ENCODE data around the gene APOC1. TPM values are rescaled to one million over a fixed set of nuclear protein-coding genes. Genes with fewer than 3 reads are reported as not detected.
"Not testable (repeated sequence)": the region's sequence is repeated elsewhere in the genome, so short reads cannot be mapped to it uniquely, and the experiment has no call there.

APOC1 gene
- polyA plus RNA-seq, 1 of the 3 experiments (the other 2 are of a cell fraction) = 2.7 TPM

DNA sequence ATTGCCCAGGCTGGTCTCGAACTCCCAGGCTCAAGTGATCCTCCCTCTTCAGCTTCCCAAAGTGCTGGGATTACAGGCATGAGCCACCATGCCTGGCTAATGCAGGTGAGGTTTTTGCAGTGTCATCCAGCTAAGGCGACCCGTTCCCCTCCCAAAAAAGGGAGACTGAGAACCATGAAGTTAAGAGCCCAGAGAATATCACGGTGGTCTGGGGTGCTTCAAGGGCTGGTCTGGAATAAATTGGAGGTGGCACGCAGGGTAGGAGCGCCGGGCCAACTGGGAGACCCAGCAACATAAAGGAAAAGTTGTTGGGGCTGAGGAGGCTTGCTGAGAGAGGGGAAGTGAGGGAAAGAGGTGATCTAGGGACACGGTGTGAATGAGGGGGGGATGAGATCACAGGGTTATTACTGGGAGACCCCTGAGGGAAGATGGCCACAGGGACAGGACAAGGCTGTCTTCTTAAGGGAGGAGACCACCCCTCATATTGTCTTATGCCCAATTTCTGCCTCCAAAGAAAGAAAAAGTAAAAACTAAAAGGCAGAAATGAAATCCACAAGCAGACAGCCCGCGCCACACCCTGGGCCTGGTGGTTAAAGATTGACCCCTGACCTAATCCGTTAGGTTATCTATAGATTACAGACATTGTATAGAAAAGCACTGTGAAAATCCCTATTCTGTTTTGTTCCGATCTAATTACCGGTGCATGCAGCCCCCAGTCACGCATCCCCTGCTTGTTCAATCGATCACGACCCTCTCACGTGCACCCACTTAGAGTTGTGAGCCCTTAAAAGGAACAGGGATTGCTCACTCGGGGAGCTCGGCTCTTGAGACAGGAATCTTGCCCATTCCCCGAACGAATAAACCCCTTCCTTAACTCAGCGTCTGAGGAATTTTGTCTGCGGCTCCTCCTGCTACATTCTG is 636 bp upstream of the APOC1 start:
- H3K9me2 ChIP-seq; DNase-seq; H3K36me3 ChIP-seq (replicated peaks in 1 of 2; ENCODE audit: control insufficient read depth in 1 of 2, insufficient read depth in 2 of 2, low read length in 1 of 2); H3F3A ChIP-seq (replicated peaks; ENCODE audit: insufficient read depth); H3K27ac ChIP-seq (ENCODE audit: low read depth in 2 of 2, low read length in 1 of 2); H3K9me3 ChIP-seq; H2AFZ ChIP-seq (ENCODE audit: low read depth); H3K27me3 ChIP-seq (ENCODE audit: insufficient read depth); H3K4me3 ChIP-seq (ENCODE audit: low read depth in 2 of 2, low read length in 1 of 2); H3K79me2 ChIP-seq (ENCODE audit: insufficient read depth); H3K4me2 ChIP-seq; H4K20me1 ChIP-seq (ENCODE audit: insufficient read depth); POLR2A ChIA-PET; H3K9ac ChIP-seq; H3K4me1 ChIP-seq (ENCODE audit: control insufficient read depth in 1 of 2, insufficient read depth in 2 of 2, low read depth in 1 of 2, low read length in 1 of 2): not testable (repeated sequence)
- 81% methylated on average over 23 of the region's 23 CpGs for WGBS (ENCODE audit: low lambda C conversion rate)
- CTCF ChIA-PET = interaction anchor here (1.3 to 2.3 kb wide), 2 partner anchors 10 kb away, joined by 5 to 12 read pairs; no protein-coding TSS in a partner anchor

- H3K4me2 ChIP-seq = no peak overlapping the region
- DNase-seq = no peak
- no peak overlapping the region for H3K4me3 ChIP-seq (ENCODE audit: low read depth in 2 of 2, low read length in 1 of 2)
- H3K4me1 ChIP-seq (ENCODE audit: control insufficient read depth in 1 of 2, insufficient read depth in 2 of 2, low read depth in 1 of 2, low read length in 1 of 2) = no peaks in the 10 kb centered on the region; a peak in 1 of 4 replicates
- H2AFZ ChIP-seq (ENCODE audit: low read depth) = no peak overlapping the region
- no peaks in the 10 kb centered on the region for H3K9me3 ChIP-seq
- no peak overlapping the region for H3K27ac ChIP-seq (ENCODE audit: low read depth in 2 of 2, low read length in 1 of 2)
- WGBS (ENCODE audit: low lambda C conversion rate) = 76% methylated on average over 8 of the region's 8 CpGs
- H3K27me3 ChIP-seq (ENCODE audit: insufficient read depth) = no peaks in the 10 kb centered on the region
- ChIA-PET POLR2A (no interaction called here), CTCF (interaction anchor here (1.7 to 3.2 kb wide), 2 partner anchors 21 to 28 kb away, joined by 6 to 14 read pairs; no protein-coding TSS in a partner anchor)
- no peaks in the 10 kb centered on the region for H3K79me2 ChIP-seq (ENCODE audit: insufficient read depth)
- TF ChIP-seq MEF2A (IDR thresholded peaks at IDR 0.05; ENCODE audit: borderline replicate concordance, low read depth) = no peak
- no peaks in the 10 kb centered on the region for H3K9me2 ChIP-seq
- no peak overlapping the region for H3K9ac ChIP-seq
- no peaks in the 10 kb centered on the region for H4K20me1 ChIP-seq (ENCODE audit: insufficient read depth)
- H3K36me3 ChIP-seq (replicated peaks in 1 of 2; ENCODE audit: control insufficient read depth in 1 of 2, insufficient read depth in 2 of 2, low read length in 1 of 2) = no peaks in the 10 kb centered on the region
- no peaks in the 10 kb centered on the region for H3F3A ChIP-seq (replicated peaks; ENCODE audit: insufficient read depth)
These were observed 9.9 kb downstream of the APOC1 start for GRCh38 chr19:44924243-44924725.

DNA sequence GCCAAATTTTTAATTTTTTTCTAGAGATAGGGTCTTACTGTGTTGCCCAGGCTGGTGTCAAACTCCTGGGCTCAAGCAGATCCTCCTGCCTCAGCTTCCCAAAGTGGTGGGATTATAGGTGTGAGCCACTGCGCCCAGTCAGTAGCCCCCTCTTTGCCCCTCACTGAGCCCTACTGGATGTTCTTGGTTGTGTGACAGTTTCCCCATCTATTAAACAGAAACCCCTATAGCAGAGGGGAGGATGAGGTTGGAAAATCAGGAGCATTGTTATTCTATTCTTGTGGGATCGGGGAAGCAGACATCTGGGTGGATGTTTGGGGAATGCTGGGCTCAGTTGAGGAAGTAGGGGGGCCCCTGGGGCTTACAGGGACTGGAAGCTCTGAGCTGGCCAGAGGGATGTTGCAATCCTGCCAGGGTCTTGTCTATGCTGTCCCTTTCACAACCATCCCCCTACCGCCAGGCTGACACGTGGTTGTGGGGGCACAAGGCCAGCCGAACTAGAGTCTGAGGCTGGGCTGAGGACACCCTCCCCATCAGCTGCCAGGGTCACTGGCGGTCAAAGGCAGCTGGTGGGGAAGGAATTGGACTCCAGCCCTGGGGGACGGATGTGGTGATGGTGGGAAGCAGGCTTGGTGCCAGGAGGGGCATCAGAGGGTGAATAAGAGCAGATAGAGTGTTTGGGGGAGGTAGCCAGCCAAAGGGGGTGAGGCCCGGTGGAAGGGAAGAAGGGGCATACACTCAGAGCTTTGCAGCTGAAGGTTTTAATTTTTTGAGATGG is 10.9 kb downstream of the APOC1 start:
- no peaks in the 10 kb centered on the region for H3F3A ChIP-seq (replicated peaks; ENCODE audit: insufficient read depth)
- no peaks in the 10 kb centered on the region for H3K27me3 ChIP-seq (ENCODE audit: insufficient read depth)
- H3K9me3 ChIP-seq = no peaks in the 10 kb centered on the region
- H3K4me1 ChIP-seq (ENCODE audit: control insufficient read depth in 1 of 2, insufficient read depth in 2 of 2, low read depth in 1 of 2, low read length in 1 of 2) = no peaks in the 10 kb centered on the region; a peak in 1 of 4 replicates
- H3K27ac ChIP-seq (ENCODE audit: low read depth in 2 of 2, low read length in 1 of 2) = no peak overlapping the region
- H2AFZ ChIP-seq (ENCODE audit: low read depth) = no peak overlapping the region
- H4K20me1 ChIP-seq (ENCODE audit: insufficient read depth) = no peaks in the 10 kb centered on the region
- H3K4me2 ChIP-seq = no peak overlapping the region
- 64% methylated on average over 8 of the region's 8 CpGs for WGBS (ENCODE audit: low lambda C conversion rate)
- ChIA-PET POLR2A (no interaction called here), CTCF (interaction anchor here (0.7 to 3.2 kb wide), 3 partner anchors 10 to 384 kb away, joined by 3 to 14 read pairs (median 4); partner anchors contain the start of gene APOC1)
- H3K79me2 ChIP-seq (ENCODE audit: insufficient read depth) = no peaks in the 10 kb centered on the region
- no peak overlapping the region for H3K4me3 ChIP-seq (ENCODE audit: low read depth in 2 of 2, low read length in 1 of 2)
- no peak for DNase-seq
- no peak overlapping the region for H3K9ac ChIP-seq
- TF ChIP-seq RCOR1 (IDR thresholded peaks at IDR 0.05; ENCODE audit: low read length) = no peak
- no peak for TF ChIP-seq REST (IDR thresholded peaks at IDR 0.05; ENCODE audit: low read depth, low read length)
- no peak for TF ChIP-seq TAF1 (IDR thresholded peaks at IDR 0.05; ENCODE audit: borderline replicate concordance, low read depth, low read length)
- no peak for TF ChIP-seq SIN3A (IDR thresholded peaks at IDR 0.05; ENCODE audit: borderline replicate concordance, low read depth, low read length)
- no peak for TF ChIP-seq MXI1 (IDR thresholded peaks at IDR 0.05; ENCODE audit: low read depth, low read length)
- TF ChIP-seq TEAD4 (IDR thresholded peaks at IDR 0.05; ENCODE audit: borderline replicate concordance, insufficient read depth) = no peak
- no peak for TF ChIP-seq YY1 (IDR thresholded peaks at IDR 0.05; ENCODE audit: low read depth)
- no peak for TF ChIP-seq MEF2A (IDR thresholded peaks at IDR 0.05; ENCODE audit: borderline replicate concordance, low read depth)
- TF ChIP-seq, protein P1, sequence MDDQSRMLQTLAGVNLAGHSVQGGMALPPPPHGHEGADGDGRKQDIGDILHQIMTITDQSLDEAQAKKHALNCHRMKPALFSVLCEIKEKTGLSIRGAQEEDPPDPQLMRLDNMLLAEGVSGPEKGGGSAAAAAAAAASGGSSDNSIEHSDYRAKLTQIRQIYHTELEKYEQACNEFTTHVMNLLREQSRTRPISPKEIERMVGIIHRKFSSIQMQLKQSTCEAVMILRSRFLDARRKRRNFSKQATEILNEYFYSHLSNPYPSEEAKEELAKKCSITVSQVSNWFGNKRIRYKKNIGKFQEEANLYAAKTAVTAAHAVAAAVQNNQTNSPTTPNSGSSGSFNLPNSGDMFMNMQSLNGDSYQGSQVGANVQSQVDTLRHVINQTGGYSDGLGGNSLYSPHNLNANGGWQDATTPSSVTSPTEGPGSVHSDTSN (IDR thresholded peaks at IDR 0.05) = no peak
- no peaks in the 10 kb centered on the region for H3K9me2 ChIP-seq
- H3K36me3 ChIP-seq (replicated peaks in 1 of 2; ENCODE audit: control insufficient read depth in 1 of 2, insufficient read depth in 2 of 2, low read length in 1 of 2) = no peaks in the 10 kb centered on the region
